GM23338 (cell line): ENCODE data around the gene PTPRQ. TPM values are rescaled to one million over a fixed set of nuclear protein-coding genes. Genes with fewer than 3 reads are reported as not detected.

Source experiments
- ATAC-seq: fragments of 200-7000 bp; cut with Tn5 transposase; 3 replicates; pipeline ENCODE4 v1.9.1; 2020
- DNase-seq: peaks from one replicate; pipeline ENCODE4 v3.0.0-alpha.2; 2015; ENCODE audit warnings: low spot score
- H2AFZ ChIP-seq: fragments of 200-600 bp; sonication (generic); 2 replicates; pipeline ENCODE4 v1.8.0; 2016; ENCODE audit warnings: antibody characterized with exemption, mild to moderate bottlenecking, moderate library complexity
- H3F3A ChIP-seq: fragments of 200-600 bp; sonication (generic); replicated peaks from 2 replicates; pipeline ENCODE4 v1.8.0; 2017; ENCODE audit warnings: antibody characterized with exemption, mixed run types, low read depth
- H3K27ac ChIP-seq: fragments of 200-600 bp; sonication (generic); 2 replicates; pipeline ENCODE4 v1.6.1; 2016; ENCODE audit warnings: low read depth
- H3K27me3 ChIP-seq: fragments of 200-600 bp; sonication (generic); 2 replicates; pipeline ENCODE4 v1.8.0; 2016; ENCODE audit warnings: mild to moderate bottlenecking, mixed run types, moderate library complexity; ENCODE audit not compliant: insufficient read depth
- H3K36me3 ChIP-seq: fragments of 200-600 bp; sonication (generic); 2 replicates; pipeline ENCODE4 v1.8.0; 2016; ENCODE audit warnings: mild to moderate bottlenecking; ENCODE audit not compliant: insufficient read depth
- H3K4me1 ChIP-seq: fragments of 200-600 bp; sonication (generic); 2 replicates; pipeline ENCODE4 v1.8.0; 2016; ENCODE audit warnings: mild to moderate bottlenecking, moderate library complexity; ENCODE audit not compliant: insufficient read depth
- H3K4me2 ChIP-seq: fragments of 200-600 bp; sonication (generic); 2 replicates; pipeline ENCODE4 v1.7.1; 2017; ENCODE audit warnings: mixed run types
- H3K4me3 ChIP-seq: fragments of 200-600 bp; sonication (generic); 2 replicates; pipeline ENCODE4 v1.6.1; 2016; ENCODE audit warnings: mixed run types
- H3K79me2 ChIP-seq: fragments of 200-600 bp; sonication (generic); replicated peaks from 2 replicates; pipeline ENCODE4 v1.8.0; 2017; ENCODE audit warnings: mild to moderate bottlenecking; ENCODE audit not compliant: insufficient read depth
- H3K9me2 ChIP-seq: fragments of 200-600 bp; sonication (generic); 2 replicates; pipeline ENCODE4 v1.8.0; 2017; ENCODE audit not compliant: insufficient read depth
- H4K20me1 ChIP-seq: fragments of 200-600 bp; sonication (generic); replicated peaks from 2 replicates; pipeline ENCODE4 v1.8.0; 2017; ENCODE audit warnings: mild to moderate bottlenecking; ENCODE audit not compliant: insufficient read depth
- H3K27ac Mint-ChIP-seq: 2 replicates; pipeline ENCODE4 v1.8.0; 2020; ENCODE audit warnings: inconsistent platforms, mild to moderate bottlenecking, moderate library complexity, mixed read lengths
- H3K27me3 Mint-ChIP-seq: 3 replicates; pipeline ENCODE4 v1.8.0; 2022; ENCODE audit warnings: low read depth, mild to moderate bottlenecking, moderate library complexity, mixed read lengths, inconsistent platforms; ENCODE audit not compliant: insufficient read depth, poor library complexity
- H3K36me3 Mint-ChIP-seq: 3 replicates; pipeline ENCODE4 v1.8.0; 2021; ENCODE audit warnings: low read depth, mild to moderate bottlenecking, inconsistent platforms, moderate library complexity, mixed read lengths
- H3K4me1 Mint-ChIP-seq: 3 replicates; pipeline ENCODE4 v1.8.0; 2020; ENCODE audit warnings: mild to moderate bottlenecking, inconsistent platforms, mixed read lengths
- H3K4me3 Mint-ChIP-seq: 3 replicates; pipeline ENCODE4 v1.8.0; 2021; ENCODE audit warnings: moderate library complexity, mild to moderate bottlenecking, inconsistent platforms, mixed read lengths
- H3K9me3 Mint-ChIP-seq: 3 replicates; pipeline ENCODE4 v1.8.0; 2020; ENCODE audit warnings: moderate library complexity, mild to moderate bottlenecking, inconsistent platforms, mixed read lengths
- EZH2 ChIP-seq: fragments of 200-600 bp; sonication (generic); IDR thresholded peaks from one replicate; pipeline ENCODE4 v1.8.0; 2017; ENCODE audit warnings: antibody characterized with exemption, mild to moderate bottlenecking, low read depth; ENCODE audit not compliant: unreplicated experiment
- JUNB ChIP-seq: IDR thresholded peaks from one replicate; pipeline ENCODE4 v1.6.1; 2016; ENCODE audit warnings: antibody characterized with exemption; ENCODE audit not compliant: unreplicated experiment
- NANOG ChIP-seq: IDR thresholded peaks from 2 replicates; pipeline ENCODE4 v1.6.1; 2016; ENCODE audit warnings: antibody characterized with exemption, borderline replicate concordance
- STAT1 ChIP-seq: IDR thresholded peaks from one replicate; pipeline ENCODE4 v1.6.1; 2016; ENCODE audit warnings: antibody characterized with exemption; ENCODE audit not compliant: unreplicated experiment
- polyA plus RNA-seq: library from polyadenylated mRNA; unstranded; fragments of >200 nt; fragmentation: Nextera tagmentation; extraction: Ambion mirVana; gene quantifications from 2 replicates; pipeline ENCODE4 v1.2.1, GENCODE V29; 2016
- total RNA-seq: library from RNA; depleted of rRNA; stranded (reverse); fragments of >200 nt; shearing (Covaris generic); gene quantifications from 2 replicates; pipeline ENCODE4 v1.2.3, GENCODE V29; 2014
- TF ChIP-seq, protein P1 (sequence below): IDR thresholded peaks from 2 replicates; pipeline ENCODE4 v1.6.1; 2016; ENCODE audit warnings: antibody characterized with exemption
- TF ChIP-seq, protein P2 (sequence below): fragments of 250-450 bp; sonication (Bioruptor Pico); IDR thresholded peaks from 2 replicates; pipeline ENCODE4 v1.5.0; 2020; ENCODE audit warnings: mild to moderate bottlenecking, moderate library complexity
- TF ChIP-seq, protein P3 (sequence below): IDR thresholded peaks from one replicate; pipeline ENCODE4 v1.6.1; 2018; ENCODE audit warnings: antibody characterized with exemption; ENCODE audit not compliant: unreplicated experiment
- TF ChIP-seq, protein P4 (sequence below), 2 experiments: fragments of 200-600 bp in 1 of 2; sonication (generic) in 1 of 2; conservative IDR thresholded peaks; 2 replicates each; pipeline versions ENCODE4 v1.5.1 to v1.6.1; 2016 to 2017; ENCODE audit warnings: antibody characterized with exemption in 2 of 2, low read depth in 2 of 2, mild to moderate bottlenecking in 2 of 2, moderate library complexity in 1 of 2

The PTPRQ gene
- total and polyA plus RNA-seq, 2 experiments from 2014 or later = not detected

DNA sequence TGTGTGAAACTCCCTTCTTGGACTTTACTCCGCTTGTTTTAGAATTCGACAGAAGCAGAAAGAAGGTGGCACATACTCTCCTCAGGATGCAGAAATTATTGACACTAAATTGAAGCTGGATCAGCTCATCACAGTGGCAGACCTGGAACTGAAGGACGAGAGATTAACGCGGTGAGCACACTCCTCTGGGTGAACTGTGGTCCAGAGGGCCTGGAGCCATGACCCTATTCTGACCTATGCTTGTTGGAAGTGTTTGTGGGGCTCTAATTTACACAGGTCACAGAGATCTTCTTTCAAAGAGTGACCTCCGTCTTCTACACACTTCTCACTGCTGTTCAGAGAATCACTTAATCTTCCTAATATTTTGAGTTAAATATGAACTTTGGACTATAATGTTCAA lies 190.9 kb downstream of the PTPRQ start:
- no peaks in the 10 kb centered on the region for H3F3A ChIP-seq
- no peak overlapping the region for H3K4me2 ChIP-seq
- H3K36me3 Mint-ChIP-seq = no peaks in the 10 kb centered on the region
- no peak overlapping the region for H2AFZ ChIP-seq
- H3K9me3 Mint-ChIP-seq = no peaks in the 10 kb centered on the region
- H3K27ac ChIP-seq = no peak overlapping the region
- no peak overlapping the region for H3K27ac Mint-ChIP-seq
- no peaks in the 10 kb centered on the region for H3K36me3 ChIP-seq
- TF ChIP-seq, protein P1, sequence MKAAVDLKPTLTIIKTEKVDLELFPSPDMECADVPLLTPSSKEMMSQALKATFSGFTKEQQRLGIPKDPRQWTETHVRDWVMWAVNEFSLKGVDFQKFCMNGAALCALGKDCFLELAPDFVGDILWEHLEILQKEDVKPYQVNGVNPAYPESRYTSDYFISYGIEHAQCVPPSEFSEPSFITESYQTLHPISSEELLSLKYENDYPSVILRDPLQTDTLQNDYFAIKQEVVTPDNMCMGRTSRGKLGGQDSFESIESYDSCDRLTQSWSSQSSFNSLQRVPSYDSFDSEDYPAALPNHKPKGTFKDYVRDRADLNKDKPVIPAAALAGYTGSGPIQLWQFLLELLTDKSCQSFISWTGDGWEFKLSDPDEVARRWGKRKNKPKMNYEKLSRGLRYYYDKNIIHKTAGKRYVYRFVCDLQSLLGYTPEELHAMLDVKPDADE = no peak
- peaks cover 8% of the 10 kb centered on the region; the same call in 2 of the 3 replicates for H3K4me1 Mint-ChIP-seq
- H3K4me1 ChIP-seq = no peaks in the 10 kb centered on the region
- peaks cover 1% of the 10 kb centered on the region for H3K27me3 Mint-ChIP-seq
- DNase-seq (no peak), ATAC-seq (no peak)
- H3K9me2 ChIP-seq = no peaks in the 10 kb centered on the region
- no peaks in the 10 kb centered on the region for H3K79me2 ChIP-seq
- H3K27me3 ChIP-seq = no peaks in the 10 kb centered on the region
- H3K4me3 ChIP-seq = no peak overlapping the region
- H4K20me1 ChIP-seq = no peaks in the 10 kb centered on the region
- no peak overlapping the region for H3K4me3 Mint-ChIP-seq

DNA sequence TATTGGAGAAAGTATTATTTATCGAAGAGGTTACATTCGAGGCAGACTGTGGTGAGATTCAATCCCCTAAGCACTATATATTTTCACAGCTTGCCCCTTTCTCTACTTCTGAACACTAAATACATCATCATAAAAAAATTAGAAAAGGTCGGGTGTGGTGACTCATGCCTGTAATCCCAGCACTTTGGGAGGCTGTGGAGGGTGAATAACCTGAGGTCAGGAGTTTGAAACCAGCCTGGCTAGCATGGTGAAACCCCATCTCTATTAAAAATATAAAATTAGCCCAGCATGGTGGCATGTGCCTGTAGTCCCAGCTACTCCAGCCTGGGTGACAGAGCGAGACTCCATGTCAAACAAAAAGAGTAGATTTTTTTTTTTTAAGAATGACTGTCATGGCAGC lies 192.8 kb downstream of the PTPRQ start:
- peaks cover 1% of the 10 kb centered on the region for H3K27me3 Mint-ChIP-seq
- no peak overlapping the region for H3K27ac Mint-ChIP-seq
- ATAC-seq (no peak), DNase-seq (no peak)
- no peaks in the 10 kb centered on the region for H3K79me2 ChIP-seq
- H3K36me3 ChIP-seq = no peaks in the 10 kb centered on the region
- no peaks in the 10 kb centered on the region for H3K27me3 ChIP-seq
- H3K9me3 Mint-ChIP-seq = no peaks in the 10 kb centered on the region
- H3K9me2 ChIP-seq = no peaks in the 10 kb centered on the region
- H3K4me3 ChIP-seq = no peak overlapping the region
- H3K4me1 Mint-ChIP-seq = peaks cover 8% of the 10 kb centered on the region; the same call in 2 of the 3 replicates
- no peak overlapping the region for H3K4me3 Mint-ChIP-seq
- no peaks in the 10 kb centered on the region for H3K36me3 Mint-ChIP-seq
- no peak overlapping the region for H3K4me2 ChIP-seq
- no peaks in the 10 kb centered on the region for H3K4me1 ChIP-seq
- H3F3A ChIP-seq = no peaks in the 10 kb centered on the region
- H4K20me1 ChIP-seq = no peaks in the 10 kb centered on the region
- no peak overlapping the region for H2AFZ ChIP-seq
- H3K27ac ChIP-seq = no peak overlapping the region
- TF ChIP-seq, protein P2, sequence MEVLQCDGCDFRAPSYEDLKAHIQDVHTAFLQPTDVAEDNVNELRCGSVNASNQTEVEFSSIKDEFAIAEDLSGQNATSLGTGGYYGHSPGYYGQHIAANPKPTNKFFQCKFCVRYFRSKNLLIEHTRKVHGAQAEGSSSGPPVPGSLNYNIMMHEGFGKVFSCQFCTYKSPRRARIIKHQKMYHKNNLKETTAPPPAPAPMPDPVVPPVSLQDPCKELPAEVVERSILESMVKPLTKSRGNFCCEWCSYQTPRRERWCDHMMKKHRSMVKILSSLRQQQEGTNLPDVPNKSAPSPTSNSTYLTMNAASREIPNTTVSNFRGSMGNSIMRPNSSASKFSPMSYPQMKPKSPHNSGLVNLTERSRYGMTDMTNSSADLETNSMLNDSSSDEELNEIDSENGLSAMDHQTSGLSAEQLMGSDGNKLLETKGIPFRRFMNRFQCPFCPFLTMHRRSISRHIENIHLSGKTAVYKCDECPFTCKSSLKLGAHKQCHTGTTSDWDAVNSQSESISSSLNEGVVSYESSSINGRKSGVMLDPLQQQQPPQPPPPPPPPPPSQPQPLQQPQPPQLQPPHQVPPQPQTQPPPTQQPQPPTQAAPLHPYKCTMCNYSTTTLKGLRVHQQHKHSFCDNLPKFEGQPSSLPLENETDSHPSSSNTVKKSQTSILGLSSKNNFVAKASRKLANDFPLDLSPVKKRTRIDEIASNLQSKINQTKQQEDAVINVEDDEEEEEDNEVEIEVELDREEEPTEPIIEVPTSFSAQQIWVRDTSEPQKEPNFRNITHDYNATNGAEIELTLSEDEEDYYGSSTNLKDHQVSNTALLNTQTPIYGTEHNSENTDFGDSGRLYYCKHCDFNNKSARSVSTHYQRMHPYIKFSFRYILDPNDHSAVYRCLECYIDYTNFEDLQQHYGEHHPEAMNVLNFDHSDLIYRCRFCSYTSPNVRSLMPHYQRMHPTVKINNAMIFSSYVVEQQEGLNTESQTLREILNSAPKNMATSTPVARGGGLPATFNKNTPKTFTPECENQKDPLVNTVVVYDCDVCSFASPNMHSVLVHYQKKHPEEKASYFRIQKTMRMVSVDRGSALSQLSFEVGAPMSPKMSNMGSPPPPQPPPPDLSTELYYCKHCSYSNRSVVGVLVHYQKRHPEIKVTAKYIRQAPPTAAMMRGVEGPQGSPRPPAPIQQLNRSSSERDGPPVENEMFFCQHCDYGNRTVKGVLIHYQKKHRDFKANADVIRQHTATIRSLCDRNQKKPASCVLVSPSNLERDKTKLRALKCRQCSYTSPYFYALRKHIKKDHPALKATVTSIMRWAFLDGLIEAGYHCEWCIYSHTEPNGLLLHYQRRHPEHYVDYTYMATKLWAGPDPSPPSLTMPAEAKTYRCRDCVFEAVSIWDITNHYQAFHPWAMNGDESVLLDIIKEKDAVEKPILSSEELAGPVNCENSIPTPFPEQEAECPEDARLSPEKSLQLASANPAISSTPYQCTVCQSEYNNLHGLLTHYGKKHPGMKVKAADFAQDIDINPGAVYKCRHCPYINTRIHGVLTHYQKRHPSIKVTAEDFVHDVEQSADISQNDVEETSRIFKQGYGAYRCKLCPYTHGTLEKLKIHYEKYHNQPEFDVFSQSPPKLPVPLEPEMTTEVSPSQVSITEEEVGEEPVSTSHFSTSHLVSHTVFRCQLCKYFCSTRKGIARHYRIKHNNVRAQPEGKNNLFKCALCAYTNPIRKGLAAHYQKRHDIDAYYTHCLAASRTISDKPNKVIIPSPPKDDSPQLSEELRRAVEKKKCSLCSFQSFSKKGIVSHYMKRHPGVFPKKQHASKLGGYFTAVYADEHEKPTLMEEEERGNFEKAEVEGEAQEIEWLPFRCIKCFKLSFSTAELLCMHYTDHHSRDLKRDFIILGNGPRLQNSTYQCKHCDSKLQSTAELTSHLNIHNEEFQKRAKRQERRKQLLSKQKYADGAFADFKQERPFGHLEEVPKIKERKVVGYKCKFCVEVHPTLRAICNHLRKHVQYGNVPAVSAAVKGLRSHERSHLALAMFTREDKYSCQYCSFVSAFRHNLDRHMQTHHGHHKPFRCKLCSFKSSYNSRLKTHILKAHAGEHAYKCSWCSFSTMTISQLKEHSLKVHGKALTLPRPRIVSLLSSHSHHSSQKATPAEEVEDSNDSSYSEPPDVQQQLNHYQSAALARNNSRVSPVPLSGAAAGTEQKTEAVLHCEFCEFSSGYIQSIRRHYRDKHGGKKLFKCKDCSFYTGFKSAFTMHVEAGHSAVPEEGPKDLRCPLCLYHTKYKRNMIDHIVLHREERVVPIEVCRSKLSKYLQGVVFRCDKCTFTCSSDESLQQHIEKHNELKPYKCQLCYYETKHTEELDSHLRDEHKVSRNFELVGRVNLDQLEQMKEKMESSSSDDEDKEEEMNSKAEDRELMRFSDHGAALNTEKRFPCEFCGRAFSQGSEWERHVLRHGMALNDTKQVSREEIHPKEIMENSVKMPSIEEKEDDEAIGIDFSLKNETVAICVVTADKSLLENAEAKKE = no peak
- TF ChIP-seq JUNB = no peak
- TF ChIP-seq NANOG = no peak
- no peak for TF ChIP-seq STAT1
- TF ChIP-seq, protein P1 = no peak
- TF ChIP-seq, protein P3, sequence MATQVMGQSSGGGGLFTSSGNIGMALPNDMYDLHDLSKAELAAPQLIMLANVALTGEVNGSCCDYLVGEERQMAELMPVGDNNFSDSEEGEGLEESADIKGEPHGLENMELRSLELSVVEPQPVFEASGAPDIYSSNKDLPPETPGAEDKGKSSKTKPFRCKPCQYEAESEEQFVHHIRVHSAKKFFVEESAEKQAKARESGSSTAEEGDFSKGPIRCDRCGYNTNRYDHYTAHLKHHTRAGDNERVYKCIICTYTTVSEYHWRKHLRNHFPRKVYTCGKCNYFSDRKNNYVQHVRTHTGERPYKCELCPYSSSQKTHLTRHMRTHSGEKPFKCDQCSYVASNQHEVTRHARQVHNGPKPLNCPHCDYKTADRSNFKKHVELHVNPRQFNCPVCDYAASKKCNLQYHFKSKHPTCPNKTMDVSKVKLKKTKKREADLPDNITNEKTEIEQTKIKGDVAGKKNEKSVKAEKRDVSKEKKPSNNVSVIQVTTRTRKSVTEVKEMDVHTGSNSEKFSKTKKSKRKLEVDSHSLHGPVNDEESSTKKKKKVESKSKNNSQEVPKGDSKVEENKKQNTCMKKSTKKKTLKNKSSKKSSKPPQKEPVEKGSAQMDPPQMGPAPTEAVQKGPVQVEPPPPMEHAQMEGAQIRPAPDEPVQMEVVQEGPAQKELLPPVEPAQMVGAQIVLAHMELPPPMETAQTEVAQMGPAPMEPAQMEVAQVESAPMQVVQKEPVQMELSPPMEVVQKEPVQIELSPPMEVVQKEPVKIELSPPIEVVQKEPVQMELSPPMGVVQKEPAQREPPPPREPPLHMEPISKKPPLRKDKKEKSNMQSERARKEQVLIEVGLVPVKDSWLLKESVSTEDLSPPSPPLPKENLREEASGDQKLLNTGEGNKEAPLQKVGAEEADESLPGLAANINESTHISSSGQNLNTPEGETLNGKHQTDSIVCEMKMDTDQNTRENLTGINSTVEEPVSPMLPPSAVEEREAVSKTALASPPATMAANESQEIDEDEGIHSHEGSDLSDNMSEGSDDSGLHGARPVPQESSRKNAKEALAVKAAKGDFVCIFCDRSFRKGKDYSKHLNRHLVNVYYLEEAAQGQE = no peak
- TF ChIP-seq, protein P4, sequence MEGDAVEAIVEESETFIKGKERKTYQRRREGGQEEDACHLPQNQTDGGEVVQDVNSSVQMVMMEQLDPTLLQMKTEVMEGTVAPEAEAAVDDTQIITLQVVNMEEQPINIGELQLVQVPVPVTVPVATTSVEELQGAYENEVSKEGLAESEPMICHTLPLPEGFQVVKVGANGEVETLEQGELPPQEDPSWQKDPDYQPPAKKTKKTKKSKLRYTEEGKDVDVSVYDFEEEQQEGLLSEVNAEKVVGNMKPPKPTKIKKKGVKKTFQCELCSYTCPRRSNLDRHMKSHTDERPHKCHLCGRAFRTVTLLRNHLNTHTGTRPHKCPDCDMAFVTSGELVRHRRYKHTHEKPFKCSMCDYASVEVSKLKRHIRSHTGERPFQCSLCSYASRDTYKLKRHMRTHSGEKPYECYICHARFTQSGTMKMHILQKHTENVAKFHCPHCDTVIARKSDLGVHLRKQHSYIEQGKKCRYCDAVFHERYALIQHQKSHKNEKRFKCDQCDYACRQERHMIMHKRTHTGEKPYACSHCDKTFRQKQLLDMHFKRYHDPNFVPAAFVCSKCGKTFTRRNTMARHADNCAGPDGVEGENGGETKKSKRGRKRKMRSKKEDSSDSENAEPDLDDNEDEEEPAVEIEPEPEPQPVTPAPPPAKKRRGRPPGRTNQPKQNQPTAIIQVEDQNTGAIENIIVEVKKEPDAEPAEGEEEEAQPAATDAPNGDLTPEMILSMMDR (conservative IDR thresholded peaks at IDR 0.05; ENCODE audit: low read depth in 2 of 2) = no peak
- TF ChIP-seq EZH2 = no peak
